ENCODE measurements around the gene SBF2.

- TF ChIP-seq POLR2AphosphoS5 (IDR thresholded peaks at IDR 0.05; ENCODE audit: low read depth, low read length) (no peak), POLR2A (IDR thresholded peaks at IDR 0.05; ENCODE audit: low read depth, low read length) (no peak)
Measured at GRCh38 chr11:10243896-10244575, 50.0 kb downstream of the SBF2 start.

All from GM12892 (cell line).